GM18508 (cell line): ENCODE measurements around the gene WWP2.
A peak's percentile ranks its signal among the peaks of the same experiment; 100 is the strongest.
"Not testable (repeated sequence)": the region's sequence is repeated elsewhere in the genome, so short reads cannot be mapped to it uniquely, and the experiment has no call there.

Experiments used
- ATAC-seq: cut with Tn5 transposase; IDR thresholded peaks from one replicate; pipeline ENCODE4 v1.9.1; 2021; ENCODE audit warnings: moderate number of reproducible peaks; ENCODE audit not compliant: insufficient read depth, unreplicated experiment

WWP2 gene

DNA sequence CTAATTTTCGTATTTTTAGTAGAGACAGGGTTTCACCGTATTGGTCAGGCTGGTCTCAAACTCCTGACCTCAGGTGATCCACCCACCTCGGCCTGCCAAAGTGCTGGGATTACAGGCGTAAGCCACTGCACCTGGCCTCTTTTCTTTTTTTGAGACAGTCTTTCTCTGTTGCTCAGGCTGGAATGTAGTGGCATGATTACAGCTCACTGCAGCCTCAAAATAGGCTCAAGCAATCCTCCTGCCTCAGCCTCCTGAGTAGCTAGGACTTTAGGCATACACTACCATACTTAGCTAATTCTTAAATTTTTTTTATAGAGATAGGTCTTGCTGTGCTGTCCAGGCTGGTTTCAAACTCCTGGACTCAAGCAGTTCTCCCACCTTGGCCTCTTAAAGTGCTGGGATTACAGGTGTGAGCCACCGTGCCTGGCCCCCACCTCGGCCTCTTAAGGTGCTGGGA lies 29.3 kb downstream of the WWP2 start:
- not testable (repeated sequence) for ATAC-seq

DNA sequence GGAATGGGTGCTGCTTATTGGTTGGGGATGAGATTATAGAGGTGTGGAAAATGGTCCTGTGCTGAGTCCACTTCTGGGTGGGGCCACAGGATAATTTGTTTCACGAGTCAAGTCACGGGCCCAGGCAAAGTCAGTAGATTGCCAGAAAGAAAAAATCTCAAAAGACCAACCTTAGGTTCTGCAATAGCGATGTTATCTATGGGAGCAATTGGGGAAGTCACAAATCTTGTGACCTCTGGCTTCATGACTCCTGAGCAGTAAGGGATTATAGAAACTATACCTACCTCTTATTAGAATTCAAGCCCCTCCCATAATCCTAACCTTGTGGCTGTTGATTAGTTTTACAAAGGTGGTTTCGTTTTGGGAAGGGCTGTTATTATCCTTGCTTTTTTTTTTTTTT lies 31.4 kb downstream of the WWP2 start:
- ATAC-seq, result no peak

DNA sequence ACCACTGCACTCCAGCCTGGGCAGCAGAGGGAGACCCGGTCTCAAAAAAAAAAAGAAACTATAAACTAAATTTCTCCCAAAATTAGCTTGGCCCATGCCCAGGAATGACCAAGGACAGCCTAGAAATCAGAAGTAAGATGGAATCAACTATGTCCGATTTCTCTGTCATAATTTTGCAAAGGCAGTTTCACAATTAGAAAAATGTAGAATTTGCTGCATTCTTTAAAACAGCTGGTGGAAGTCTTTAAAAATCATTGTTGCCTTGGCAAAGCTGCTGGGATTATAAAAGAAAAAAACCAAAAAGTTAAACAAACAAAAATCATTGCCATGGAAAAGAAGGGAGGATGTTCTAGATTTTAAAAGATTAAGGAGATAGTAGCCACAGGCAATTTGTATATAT lies 32.4 kb downstream of the WWP2 start:
- no peak for ATAC-seq

GRCh38 chr16:69796285-69797118 lies 34.4 kb downstream of the WWP2 start:
- ATAC-seq, result no peak

- no peak for ATAC-seq
Measured at GRCh38 chr16:69798466-69798865, 36.3 kb downstream of the WWP2 start.

DNA sequence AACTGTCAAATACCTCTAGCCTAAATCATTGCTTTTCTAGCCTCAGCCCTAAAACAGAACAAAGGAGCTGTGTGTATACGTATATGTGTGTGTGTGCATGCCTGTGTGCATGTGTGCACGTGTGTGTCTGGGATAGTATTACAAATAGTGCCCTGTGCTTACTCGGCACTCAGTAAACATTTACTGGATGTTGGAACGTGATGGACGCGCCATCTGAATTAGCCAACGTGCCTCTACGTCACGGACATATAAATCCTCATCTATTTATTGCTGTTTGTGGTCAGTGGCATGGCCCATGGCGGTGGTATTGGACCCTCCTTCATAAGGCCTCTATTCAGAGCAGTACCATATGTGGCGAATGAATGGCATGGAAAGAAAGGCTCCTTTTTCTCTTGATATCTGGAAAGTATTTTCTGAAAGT lies 37.5 kb downstream of the WWP2 start:
- no peak for ATAC-seq

GRCh38 chr16:69804297-69804696 lies 42.2 kb downstream of the WWP2 start:
- no peak for ATAC-seq

DNA sequence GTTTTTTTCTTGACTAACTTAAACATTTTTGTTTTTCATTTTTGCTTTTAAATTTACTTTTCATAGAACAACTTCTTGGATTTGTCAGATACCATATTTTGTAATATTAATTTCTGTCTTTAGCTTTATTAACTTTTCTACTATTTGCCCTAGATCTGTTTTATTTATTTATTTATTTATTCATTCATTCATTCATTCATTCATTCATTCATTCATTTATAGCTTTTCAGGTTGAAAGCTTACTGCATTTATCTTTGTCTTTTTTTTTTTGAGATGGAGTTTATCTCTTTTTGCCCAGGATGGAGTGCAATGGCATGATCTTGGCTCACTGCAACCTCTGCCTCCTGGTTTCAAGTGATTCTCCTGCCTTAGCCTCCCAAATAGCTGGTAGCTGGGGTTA lies 44.6 kb downstream of the WWP2 start:
- not testable (repeated sequence) for ATAC-seq

DNA sequence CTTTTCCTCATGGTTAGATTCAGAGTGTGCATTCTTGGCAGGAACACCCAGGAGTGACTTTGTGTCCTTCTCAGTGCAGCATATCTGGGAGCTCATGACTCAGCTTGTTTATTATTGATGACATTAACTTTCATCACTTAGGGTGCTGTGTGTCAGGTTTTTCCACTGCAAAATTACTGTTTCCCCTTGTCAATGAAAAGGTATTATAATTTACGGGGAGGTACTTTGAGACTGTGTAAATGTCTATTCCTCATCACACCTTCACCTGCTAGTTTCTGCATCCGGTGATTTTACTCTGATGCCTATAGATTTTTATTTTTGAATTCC lies 50.5 kb downstream of the WWP2 start:
- ATAC-seq, result no peak

DNA sequence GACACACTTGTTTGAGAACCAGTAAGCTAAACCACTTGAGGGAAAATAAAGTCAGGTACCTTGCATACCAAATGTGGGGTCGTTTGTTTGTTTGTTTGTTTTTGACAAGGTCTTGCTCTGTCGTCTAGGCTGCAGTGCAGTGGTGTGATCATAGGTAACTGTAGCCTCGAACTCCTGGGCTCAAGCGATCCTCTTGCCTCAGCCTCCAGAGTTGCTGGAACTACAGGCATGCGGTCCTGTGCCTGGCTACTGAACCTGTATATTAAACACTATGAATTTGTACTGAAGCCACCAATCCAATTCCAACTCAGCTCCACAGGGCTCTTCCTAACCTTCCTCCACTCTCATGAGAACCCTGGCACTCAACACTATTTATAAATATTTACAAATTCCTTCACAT lies 51.9 kb downstream of the WWP2 start:
- no peak for ATAC-seq

DNA sequence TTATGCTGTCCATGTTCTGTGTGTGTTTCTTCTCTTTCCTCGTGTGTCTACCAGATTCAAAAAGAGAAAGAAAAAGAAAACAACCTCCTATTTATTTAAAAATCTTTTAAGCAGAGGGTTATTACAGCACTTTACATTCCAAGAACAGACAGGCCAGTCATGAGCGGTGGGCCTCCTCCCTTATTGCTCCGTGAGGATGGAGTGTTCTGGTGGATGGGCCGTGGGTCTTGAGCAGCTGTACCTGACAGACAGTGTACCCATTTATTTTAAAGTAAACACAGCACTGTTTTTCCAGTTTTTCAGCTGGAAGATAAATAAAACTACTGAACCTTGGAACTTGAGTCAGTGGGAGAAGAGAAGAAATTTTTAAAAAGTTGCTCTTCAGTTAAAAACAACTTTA lies 52.4 kb downstream of the WWP2 start:
- ATAC-seq, result no peak

- not testable (repeated sequence) for ATAC-seq
Measured at GRCh38 chr16:69815216-69815883, 53.2 kb downstream of the WWP2 start.

- ATAC-seq, result no peak
Measured at GRCh38 chr16:69816996-69817395, 54.9 kb downstream of the WWP2 start.

- no peak for ATAC-seq
Measured at GRCh38 chr16:69818891-69819545, 56.9 kb downstream of the WWP2 start.

DNA sequence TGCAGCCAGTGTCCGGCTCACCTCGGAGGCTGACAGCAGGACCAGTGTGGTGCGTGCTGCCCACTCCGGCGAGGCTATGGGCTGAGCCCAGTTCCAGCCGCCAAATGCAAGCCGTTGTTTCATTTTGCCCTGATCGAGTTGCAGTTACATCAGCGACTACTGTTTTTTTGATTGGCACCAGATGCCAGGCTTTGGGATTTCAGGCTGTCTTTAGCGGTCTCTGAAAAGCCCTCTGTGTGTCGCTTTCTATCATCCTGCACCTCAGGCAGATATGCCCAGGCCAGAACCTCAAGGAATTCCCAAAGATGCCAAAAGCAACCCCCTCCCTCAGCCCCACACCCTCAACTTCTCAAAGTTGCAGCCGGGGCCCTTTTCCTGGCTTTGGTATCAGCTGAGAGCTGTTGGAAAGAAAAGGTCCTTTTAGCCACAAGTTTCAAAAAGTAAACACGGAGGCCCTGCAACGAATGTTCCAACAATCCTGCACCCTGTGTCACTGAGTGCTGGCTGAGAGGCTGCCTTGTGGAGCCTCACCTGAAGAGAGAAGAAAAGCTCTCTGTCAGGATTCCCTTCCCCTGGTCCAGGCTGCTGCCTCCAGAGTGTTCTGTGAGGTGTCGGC lies 58.9 kb downstream of the WWP2 start:
- no peak for ATAC-seq

GRCh38 chr16:69821844-69822173 lies 59.7 kb downstream of the WWP2 start:
- no peak for ATAC-seq

- ATAC-seq, result no peak
Measured at GRCh38 chr16:69822174-69822935, 60.2 kb downstream of the WWP2 start.

GRCh38 chr16:69823831-69824563 lies 61.9 kb downstream of the WWP2 start:
- peak; percentile 57 for ATAC-seq

DNA sequence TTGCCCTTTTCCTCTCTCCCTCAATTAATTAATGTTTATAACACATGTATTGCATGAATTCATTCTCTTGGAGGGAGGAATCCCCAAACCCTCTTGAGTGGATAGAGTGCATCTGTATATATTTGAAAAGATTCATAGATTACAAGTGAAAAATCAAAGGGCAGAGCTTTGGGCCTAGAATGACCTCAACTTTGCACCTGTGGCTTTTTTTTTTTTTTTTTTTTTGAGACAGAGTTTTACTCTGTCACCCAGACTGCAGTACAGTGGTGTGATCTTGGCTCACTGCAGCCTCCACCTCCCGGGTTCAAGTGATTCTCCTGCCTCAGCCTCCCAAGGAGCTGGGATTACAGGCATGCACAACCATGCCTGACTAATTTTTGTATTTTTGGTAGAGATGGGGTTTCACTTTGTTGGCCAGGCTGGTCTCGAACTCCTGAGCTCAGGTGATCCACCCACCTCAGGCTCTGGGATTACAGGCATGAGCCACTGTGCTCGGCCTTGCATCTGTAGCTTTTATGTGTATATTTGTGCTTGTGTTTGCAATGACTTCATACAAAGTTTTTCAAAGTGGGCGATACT lies 62.5 kb downstream of the WWP2 start:
- not testable (repeated sequence) for ATAC-seq
